OCI-LY3 (cell line): ENCODE measurements around the gene HSBP1L1.

ENCODE experiments used
- CTCF ChIP-seq: fragments of 200-600, 300-600 bp; sonication (generic); IDR thresholded peaks from 2 replicates; pipeline ENCODE4 v1.5.1; 2014; ENCODE audit warnings: antibody characterized with exemption, low read length, low read depth
- EZH2phosphoT487 ChIP-seq: fragments of 200-600 bp; shearing (Covaris generic); IDR thresholded peaks from 2 replicates; pipeline ENCODE4 v1.6.1; 2018; ENCODE audit warnings: antibody characterized with exemption, mixed run types, low read depth

GRCh38 chr18:79935098-79935480 is 29.4 kb upstream of the HSBP1L1 start:
- no peak for TF ChIP-seq CTCF
- TF ChIP-seq EZH2phosphoT487 = no peak
